ENCODE results near the gene ACOX2.
"Not testable (repeated sequence)": the region's sequence is repeated elsewhere in the genome, so short reads cannot be mapped to it uniquely, and the experiment has no call there.

Gene ACOX2

GRCh38 chr3:58535531-58536500 is 1.2 kb downstream of the ACOX2 start:
- no peak for DNase-seq (ENCODE audit: low read depth in 1 of 2, low spot score in 1 of 2)

GRCh38 chr3:58534592-58535494 is 2.1 kb downstream of the ACOX2 start:
- DNase-seq (ENCODE audit: low read depth in 1 of 2, low spot score in 1 of 2): no peak

DNA sequence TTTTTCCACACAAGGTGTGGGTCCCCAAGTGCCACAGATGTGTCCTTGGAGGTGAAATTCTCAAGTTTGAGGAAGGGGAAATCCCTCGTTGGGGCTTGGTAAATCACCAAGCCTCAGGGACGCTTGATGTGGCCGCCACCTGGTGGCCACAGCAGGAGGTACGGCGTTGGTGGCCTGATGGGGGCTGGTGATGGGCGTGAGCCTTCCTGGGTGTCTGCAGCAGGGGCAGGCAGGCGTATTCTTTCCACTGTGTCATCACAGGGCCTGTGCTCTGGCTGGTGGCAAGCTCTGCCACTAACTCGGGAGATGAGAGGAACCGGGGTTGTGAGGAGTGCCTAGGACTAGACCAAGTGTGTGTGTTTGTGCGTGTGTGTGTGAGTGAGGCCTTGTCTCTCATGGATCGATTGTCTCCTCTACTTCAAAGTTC is 4.2 kb downstream of the ACOX2 start:
- DNase-seq (ENCODE audit: low read depth in 1 of 2, low spot score in 1 of 2): peak; percentile 62 to 81

DNA sequence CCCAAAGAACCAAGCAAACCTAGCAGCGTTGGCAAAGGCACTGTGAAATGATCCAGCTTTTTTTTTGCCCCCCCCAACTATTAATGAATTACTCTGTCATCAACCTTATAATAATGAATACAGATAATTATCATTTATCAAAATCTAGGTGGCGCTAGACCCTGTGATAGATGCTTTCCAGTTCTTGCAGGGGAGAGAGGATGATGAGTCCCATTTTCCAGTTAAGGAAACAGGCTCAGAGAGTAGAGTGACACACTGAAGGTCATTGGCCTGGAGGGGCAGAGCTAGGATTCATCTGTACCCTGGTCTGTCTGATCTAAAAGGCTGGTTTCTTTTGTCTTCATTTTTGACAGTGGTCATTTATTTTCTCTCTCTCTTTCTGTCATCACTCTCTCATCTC is 5.0 kb downstream of the ACOX2 start:
- DNase-seq (ENCODE audit: low read depth in 1 of 2, low spot score in 1 of 2): no peak

- no peak for DNase-seq (ENCODE audit: low read depth in 1 of 2, low spot score in 1 of 2)
These were observed 5.4 kb downstream of the ACOX2 start for GRCh38 chr3:58531555-58531954.

- DNase-seq (ENCODE audit: low read depth in 1 of 2, low spot score in 1 of 2): no peak
These were observed 6.6 kb downstream of the ACOX2 start for GRCh38 chr3:58530354-58530865.

DNA sequence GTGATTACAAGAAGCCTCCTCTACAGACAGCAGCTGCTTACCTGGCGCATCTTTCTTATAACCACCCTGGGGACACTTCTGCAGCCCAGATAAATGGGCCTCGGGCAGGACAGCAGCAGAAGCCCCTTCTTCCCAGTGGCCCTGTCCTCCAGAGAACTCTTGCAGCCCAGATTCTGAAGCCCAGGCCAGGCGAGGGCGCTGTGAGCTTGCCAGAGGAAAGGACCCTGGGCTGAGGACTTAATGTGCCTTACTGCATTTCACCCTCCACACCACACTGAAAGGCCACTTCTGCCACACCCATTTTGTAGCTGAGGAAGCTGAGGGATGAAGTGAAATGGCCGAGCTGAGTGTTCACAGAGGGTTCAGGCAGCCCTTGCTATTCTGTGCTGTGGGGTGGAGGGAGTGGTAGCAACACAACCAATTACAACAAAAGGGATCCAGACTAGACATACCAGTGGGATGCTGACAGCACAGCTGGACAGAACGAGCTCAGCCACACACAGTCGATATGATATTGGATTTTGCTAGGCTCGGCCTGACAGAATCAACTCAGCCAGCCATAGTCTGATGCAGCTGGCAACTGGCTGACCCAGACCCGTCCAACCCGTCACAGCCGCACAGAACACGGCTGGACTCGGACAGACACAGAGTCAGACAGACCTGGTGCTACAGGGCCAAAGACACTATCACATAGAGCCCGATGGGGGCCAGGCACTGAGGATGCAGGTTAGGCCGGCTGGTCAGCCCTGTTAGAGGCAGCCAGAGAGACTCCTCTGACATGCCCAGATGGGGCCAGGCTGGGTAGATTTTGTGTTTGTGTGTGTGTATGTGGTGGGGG is 7.3 kb downstream of the ACOX2 start:
- no peak for DNase-seq (ENCODE audit: low read depth in 1 of 2, low spot score in 1 of 2)

DNA sequence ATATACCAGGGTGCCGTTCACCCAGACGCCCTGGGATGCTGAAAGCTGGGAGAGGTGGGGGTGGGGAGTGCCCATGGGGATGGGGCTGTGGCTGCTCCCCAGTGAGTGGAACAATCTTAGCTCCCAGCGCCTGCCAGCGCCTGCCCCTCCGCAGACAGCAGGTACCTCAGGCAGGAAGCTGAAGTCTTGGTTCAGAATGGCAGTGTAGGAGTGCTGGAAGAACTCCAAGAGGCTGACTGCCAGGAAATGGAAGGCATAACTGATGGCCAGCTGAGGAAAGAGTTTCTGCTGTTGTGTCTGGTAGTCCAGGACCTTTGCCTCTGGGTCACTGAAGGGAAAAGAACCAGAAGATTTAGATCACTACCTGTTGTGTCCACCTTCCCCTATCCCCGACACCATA is 8.4 kb downstream of the ACOX2 start:
- no peak for DNase-seq (ENCODE audit: low read depth in 1 of 2, low spot score in 1 of 2)

- DNase-seq (ENCODE audit: low read depth in 1 of 2, low spot score in 1 of 2): not testable (repeated sequence)
These were observed 9.6 kb downstream of the ACOX2 start for GRCh38 chr3:58527440-58527839.

GRCh38 chr3:58526515-58526957 is 10.5 kb downstream of the ACOX2 start:
- DNase-seq (ENCODE audit: low read depth in 1 of 2, low spot score in 1 of 2): no peak

DNA sequence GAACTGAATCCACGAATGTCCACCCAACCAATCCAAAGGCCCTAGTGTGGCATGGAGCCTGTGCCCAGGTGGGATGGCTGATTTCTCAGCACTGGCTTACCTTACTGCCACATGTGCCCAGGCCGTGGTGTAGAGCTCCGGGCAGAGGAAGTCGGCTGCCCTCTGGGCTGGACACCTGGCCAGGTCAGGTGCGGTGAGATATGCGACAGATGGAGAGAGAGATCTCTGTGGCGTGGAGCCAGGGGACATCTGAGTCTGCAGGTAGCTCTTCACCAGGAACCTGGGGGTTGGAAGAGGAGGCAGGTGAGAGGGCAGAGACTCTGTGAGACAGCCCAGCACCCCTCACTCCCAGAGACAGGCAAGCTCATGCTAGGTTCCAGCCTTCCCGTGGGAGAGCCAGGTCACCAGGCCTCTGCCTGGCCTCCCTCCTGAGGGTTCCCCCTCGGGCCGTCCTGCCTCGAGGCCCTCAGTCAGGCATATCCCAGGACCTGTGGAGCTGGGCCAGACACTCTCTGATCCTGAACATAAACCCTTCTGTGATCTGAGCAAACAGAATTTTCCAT is 12.6 kb downstream of the ACOX2 start:
- no peak for DNase-seq (ENCODE audit: low read depth in 1 of 2, low spot score in 1 of 2)

DNA sequence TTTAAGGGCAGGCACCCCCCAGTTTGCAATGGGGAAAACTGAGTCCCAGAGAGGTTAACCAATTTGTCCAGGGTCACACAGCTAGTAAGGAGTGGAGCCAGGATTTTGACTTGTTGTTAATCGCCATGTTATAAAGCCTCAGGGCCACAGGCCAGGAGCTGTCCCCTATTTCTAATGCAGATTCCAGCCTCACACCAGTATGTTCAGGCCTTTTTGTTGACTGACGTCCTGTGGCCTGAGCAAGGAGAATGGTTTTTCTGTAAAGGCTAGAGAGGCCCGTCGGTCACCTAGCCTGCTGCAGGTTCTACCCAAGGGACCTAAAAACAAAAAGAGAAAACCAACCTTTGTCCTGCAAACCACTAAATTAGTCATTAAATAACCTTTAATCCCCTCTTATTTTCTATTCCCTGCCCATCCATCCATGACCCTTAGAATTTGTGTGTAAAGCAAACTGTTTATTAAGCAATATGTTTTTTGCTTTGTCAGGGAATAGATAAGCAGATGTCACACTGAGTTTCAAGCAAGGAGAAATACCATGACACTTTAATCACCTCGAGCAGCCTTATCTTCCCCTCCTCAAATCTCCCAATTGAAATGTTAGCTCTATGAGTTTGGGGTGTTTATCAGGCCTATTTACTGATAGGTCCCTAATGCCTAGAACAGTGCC is 14.1 kb downstream of the ACOX2 start:
- DNase-seq (ENCODE audit: low read depth in 1 of 2, low spot score in 1 of 2): no peak

DNA sequence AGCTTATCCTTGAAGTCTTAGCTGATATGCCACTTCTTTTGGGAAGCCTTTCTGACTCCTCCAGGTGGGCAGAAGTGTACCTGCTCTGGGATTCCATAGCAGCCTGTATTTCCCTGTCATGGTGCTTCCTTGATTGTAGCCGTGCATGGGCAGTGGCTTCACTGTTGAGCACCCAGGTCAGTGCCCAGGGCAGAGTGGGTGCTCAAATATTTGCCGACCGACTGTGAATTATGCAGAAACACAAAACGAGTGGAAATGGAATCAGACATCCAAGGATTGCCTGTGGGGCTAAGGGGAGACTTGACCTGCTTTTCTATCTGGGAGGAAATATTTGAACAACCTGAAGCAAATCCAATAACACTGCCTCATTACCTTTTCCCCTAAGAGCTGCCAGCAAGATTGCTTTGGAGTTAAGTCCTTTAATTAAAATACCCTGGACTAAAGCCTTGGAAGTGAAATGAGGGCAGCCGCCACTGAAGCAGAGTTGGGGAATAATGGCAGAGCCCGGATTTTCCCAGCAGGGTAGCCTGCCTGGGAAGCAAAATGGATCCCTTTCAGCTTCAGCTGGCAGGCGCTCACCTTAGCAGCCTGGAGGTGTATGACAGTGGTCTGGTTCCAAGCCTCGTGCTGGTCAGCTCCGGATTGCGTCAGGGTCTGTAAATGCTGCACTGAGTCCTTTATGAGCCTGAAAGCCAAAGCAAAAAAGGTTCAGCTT is 14.9 kb downstream of the ACOX2 start:
- no peak for DNase-seq (ENCODE audit: low read depth in 1 of 2, low spot score in 1 of 2)

DNA sequence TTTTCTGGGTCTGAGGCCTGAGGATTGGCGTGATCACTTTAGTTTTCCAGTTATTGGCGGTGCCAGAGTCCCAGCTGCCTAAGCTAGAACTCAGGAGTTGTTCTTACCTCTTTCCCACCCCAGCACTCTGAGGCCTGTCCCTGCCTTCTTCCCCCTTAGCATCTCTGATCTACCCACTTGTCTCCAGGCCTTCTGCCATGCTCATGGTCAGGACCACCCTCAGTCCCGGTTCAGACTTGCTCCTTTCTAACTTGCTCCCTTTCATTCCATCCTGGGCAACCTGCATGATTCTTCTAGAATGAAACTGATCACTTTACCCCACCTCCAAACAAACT is 15.7 kb downstream of the ACOX2 start:
- DNase-seq (ENCODE audit: low read depth in 1 of 2, low spot score in 1 of 2): no peak

DNA sequence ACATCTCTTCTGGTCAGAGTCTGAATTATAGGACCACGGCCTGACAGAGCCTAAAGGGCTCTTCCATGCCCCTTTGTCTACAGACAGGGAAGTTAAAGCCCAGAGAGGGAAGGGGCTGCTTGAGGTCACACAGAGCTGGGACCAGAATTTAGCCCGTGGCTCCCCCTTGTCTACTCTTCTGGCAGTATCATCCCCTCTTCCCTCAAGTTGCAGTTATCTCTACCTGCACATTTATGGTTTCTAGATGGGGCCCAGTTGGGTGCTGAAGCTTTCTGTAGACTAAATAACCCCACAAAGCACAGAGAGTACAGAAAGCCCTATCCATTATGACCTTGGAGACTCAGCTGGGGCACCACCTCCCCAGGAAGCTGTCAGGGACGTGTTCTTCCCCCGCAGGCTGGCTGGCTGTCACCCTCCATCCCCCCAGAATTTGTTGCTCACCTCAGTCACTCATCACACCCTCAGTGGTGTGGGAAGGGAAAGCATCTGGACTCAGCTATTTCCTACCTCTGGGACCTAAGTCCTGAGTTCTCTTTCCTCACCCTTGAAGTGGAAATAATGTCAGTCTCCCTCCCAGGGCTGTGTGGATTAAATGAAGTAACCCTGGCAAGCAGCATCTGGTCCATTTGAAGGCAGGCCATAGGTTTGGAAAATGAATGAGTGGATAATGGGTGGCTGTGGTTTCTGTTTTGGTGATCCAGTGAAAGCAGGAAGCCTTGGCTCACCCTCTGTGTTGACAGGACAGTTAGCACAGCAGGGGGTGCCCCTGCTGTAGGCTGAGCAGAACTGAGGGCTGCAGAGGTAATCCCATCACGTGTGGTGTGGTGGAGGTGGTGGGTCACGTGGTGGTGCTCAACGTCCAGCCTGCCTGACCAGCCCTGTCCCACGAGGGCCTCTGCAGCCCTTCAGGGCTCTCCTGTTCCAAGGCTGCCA is 16.3 kb downstream of the ACOX2 start:
- no peak for DNase-seq (ENCODE audit: low read depth in 1 of 2, low spot score in 1 of 2)

DNA sequence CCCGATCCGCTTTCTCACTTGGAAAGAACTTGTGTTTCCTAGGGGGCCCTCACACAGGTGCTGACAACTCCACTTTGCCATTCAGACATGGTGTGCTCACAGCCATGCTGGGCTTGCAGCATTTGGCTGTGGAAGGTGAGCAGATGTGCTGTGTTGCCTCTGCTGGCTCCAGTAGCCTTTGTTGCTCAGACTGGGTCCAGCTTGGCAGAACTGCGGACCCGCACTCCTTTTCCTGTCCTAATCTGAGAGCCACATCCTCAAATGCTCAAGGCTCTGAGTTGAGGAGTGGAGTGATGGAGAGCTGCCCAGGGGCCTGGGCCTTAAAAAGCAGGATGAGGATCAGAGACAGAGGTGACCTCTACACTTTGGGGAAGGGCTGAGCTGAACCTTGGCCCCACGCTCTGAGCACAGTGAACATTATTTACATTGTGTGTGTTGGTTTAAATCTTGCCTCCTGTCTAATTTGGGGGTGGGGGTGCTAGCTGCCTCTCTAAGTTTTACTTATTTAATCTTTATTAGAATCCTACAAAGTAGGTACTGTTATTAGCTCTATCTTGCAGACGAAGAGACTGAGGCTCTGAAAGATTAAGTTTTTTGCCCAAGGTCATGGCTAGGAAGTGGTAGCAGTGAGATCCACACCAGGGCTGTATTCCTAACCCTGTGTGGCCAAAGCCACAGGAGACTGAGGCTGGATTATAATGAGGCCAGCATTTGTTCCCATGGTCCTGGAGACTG is 17.2 kb downstream of the ACOX2 start:
- DNase-seq (ENCODE audit: low read depth in 1 of 2, low spot score in 1 of 2): no peak

GRCh38 chr3:58518291-58518789 is 18.6 kb downstream of the ACOX2 start:
- no peak for DNase-seq (ENCODE audit: low read depth in 1 of 2, low spot score in 1 of 2)
